SK-N-SH (cell line): ENCODE results near the gene SPEG.

Experiments
- ELF1 ChIP-seq: IDR thresholded peaks from 2 replicates; pipeline ENCODE4 v1.4.0; 2012
- EP300 ChIP-seq, 2 experiments: IDR thresholded peaks; 2 replicates each; pipeline versions ENCODE4 v1.4.0 to v1.6.1; 2012; ENCODE audit warnings: borderline replicate concordance in 1 of 2, low read depth in 1 of 2, low read length in 1 of 2
- EZH2phosphoT487 ChIP-seq: fragments of 200-600 bp; sonication (generic); IDR thresholded peaks from 2 replicates; pipeline ENCODE4 v1.6.1; 2017; ENCODE audit warnings: low read depth, mixed run types, mild to moderate bottlenecking, antibody characterized with exemption, moderate library complexity, borderline replicate concordance
- FOXJ3 ChIP-seq: sonication (generic); formaldehyde crosslinking; IDR thresholded peaks from 2 replicates; pipeline ENCODE4 v1.5.1; 2020; ENCODE audit warnings: mild to moderate bottlenecking, missing genetic modification reagents
- GATA2 ChIP-seq: sonication (generic); formaldehyde crosslinking; IDR thresholded peaks from 2 replicates; pipeline ENCODE4 v1.5.0; 2020; ENCODE audit warnings: mild to moderate bottlenecking, missing genetic modification reagents
- JUND ChIP-seq: IDR thresholded peaks from 2 replicates; pipeline ENCODE4 v1.4.0; 2012
- MXI1 ChIP-seq: IDR thresholded peaks from 2 replicates; pipeline ENCODE4 v1.6.1; 2012; ENCODE audit warnings: mild to moderate bottlenecking, low read depth, low read length, improper control_type of control experiment
- NRF1 ChIP-seq: IDR thresholded peaks from 2 replicates; pipeline ENCODE4 v1.6.1; 2012; ENCODE audit warnings: low read depth, mild to moderate bottlenecking, low read length
- POLR2AphosphoS5 ChIP-seq: IDR thresholded peaks from 2 replicates; pipeline ENCODE4 v1.6.1; 2012; ENCODE audit warnings: low read depth, low read length
- RAD21 ChIP-seq: IDR thresholded peaks from 2 replicates; pipeline ENCODE4 v1.6.1; 2012; ENCODE audit warnings: mild to moderate bottlenecking, low read length
- TEAD4 ChIP-seq: IDR thresholded peaks from 2 replicates; pipeline ENCODE4 v1.4.0; 2012; ENCODE audit warnings: mild to moderate bottlenecking, borderline replicate concordance; ENCODE audit not compliant: insufficient read depth
- YY1 ChIP-seq: IDR thresholded peaks from 2 replicates; pipeline ENCODE4 v1.4.0; 2012; ENCODE audit warnings: low read depth, mild to moderate bottlenecking
- TF ChIP-seq, protein P1 (sequence below): fragments of 200-600 bp; sonication (generic); IDR thresholded peaks from 2 replicates; pipeline ENCODE4 v1.6.1; 2017; ENCODE audit warnings: antibody characterized with exemption, mild to moderate bottlenecking, moderate library complexity
- TF ChIP-seq, protein P2 (sequence below): IDR thresholded peaks from 2 replicates; pipeline ENCODE4 v1.6.1; 2012; ENCODE audit warnings: mild to moderate bottlenecking, low read depth, low read length, moderate library complexity

DNA sequence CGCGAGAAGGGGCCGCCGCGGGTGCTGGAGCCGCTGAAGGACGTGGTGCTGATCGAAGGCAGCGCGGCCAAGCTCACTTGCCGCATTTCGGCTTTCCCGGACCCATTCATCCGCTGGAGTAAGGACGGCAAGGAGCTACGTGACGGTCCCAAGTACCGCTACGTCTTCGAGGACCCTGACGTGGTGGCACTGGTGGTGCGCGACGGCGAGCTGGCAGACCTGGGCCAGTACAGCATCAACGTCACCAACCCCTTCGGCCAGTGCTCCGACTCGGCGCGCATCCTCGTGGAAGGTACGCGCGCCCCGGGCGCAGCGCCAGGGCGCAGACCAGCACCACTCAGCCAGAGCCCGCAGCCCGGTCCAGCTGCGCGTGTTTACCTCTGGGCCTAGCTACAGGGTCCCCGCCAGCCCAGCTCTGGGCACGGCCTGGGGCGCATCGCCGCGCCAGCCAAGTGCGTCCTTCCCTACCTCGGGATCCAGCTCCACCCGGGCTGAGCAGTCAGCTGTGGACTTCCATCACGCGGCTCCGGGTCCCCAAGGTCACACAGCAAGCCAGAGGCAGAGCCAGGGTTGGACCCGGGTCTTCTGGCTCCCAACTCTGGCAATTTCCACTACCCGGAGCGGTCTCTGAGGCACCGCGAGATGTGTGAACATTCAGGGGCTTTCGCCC, 62.3 kb downstream of the SPEG start:
- TF ChIP-seq EZH2phosphoT487: no peak
- no peak for TF ChIP-seq NRF1
- TF ChIP-seq EP300 (IDR thresholded peaks at IDR 0.05; ENCODE audit: borderline replicate concordance in 1 of 2, low read depth in 1 of 2, low read length in 1 of 2): no peak
- TF ChIP-seq, protein P1, sequence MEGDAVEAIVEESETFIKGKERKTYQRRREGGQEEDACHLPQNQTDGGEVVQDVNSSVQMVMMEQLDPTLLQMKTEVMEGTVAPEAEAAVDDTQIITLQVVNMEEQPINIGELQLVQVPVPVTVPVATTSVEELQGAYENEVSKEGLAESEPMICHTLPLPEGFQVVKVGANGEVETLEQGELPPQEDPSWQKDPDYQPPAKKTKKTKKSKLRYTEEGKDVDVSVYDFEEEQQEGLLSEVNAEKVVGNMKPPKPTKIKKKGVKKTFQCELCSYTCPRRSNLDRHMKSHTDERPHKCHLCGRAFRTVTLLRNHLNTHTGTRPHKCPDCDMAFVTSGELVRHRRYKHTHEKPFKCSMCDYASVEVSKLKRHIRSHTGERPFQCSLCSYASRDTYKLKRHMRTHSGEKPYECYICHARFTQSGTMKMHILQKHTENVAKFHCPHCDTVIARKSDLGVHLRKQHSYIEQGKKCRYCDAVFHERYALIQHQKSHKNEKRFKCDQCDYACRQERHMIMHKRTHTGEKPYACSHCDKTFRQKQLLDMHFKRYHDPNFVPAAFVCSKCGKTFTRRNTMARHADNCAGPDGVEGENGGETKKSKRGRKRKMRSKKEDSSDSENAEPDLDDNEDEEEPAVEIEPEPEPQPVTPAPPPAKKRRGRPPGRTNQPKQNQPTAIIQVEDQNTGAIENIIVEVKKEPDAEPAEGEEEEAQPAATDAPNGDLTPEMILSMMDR: no peak
- no peak for TF ChIP-seq YY1
- TF ChIP-seq JUND: no peak
- no peak for TF ChIP-seq POLR2AphosphoS5
- no peak for TF ChIP-seq RAD21
- TF ChIP-seq TEAD4: no peak
- TF ChIP-seq ELF1: no peak
- TF ChIP-seq, protein P2, sequence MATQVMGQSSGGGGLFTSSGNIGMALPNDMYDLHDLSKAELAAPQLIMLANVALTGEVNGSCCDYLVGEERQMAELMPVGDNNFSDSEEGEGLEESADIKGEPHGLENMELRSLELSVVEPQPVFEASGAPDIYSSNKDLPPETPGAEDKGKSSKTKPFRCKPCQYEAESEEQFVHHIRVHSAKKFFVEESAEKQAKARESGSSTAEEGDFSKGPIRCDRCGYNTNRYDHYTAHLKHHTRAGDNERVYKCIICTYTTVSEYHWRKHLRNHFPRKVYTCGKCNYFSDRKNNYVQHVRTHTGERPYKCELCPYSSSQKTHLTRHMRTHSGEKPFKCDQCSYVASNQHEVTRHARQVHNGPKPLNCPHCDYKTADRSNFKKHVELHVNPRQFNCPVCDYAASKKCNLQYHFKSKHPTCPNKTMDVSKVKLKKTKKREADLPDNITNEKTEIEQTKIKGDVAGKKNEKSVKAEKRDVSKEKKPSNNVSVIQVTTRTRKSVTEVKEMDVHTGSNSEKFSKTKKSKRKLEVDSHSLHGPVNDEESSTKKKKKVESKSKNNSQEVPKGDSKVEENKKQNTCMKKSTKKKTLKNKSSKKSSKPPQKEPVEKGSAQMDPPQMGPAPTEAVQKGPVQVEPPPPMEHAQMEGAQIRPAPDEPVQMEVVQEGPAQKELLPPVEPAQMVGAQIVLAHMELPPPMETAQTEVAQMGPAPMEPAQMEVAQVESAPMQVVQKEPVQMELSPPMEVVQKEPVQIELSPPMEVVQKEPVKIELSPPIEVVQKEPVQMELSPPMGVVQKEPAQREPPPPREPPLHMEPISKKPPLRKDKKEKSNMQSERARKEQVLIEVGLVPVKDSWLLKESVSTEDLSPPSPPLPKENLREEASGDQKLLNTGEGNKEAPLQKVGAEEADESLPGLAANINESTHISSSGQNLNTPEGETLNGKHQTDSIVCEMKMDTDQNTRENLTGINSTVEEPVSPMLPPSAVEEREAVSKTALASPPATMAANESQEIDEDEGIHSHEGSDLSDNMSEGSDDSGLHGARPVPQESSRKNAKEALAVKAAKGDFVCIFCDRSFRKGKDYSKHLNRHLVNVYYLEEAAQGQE: no peak
- no peak for TF ChIP-seq FOXJ3 (CRISPR knock-in tag)
- TF ChIP-seq MXI1: no peak
- TF ChIP-seq GATA2 (CRISPR knock-in tag): no peak
